GM10248 (cell line): Measurements from ENCODE around the gene SLC6A6.

Source experiments
- CTCF ChIA-PET: fragments of 300-600 bp; sonication (Branson Sonifier 250); formaldehyde crosslinking; extraction: SDS; loops from one replicate; lab custom pipeline; 2021; ENCODE audit warnings: antibody characterized with exemption; lab: Yijun Ruan, JAX
- POLR2A ChIA-PET: fragments of 350-650 bp; sonication (Branson Sonifier 250); formaldehyde crosslinking; extraction: SDS; loops from one replicate; lab custom pipeline; 2020; ENCODE audit warnings: antibody characterized with exemption; lab: Yijun Ruan, JAX
- DNase-seq: peaks from one replicate; pipeline ENCODE4 v3.0.0; 2012; ENCODE audit errors: extremely low spot score
- TF ChIP-seq, protein P1 (sequence below): IDR thresholded peaks from 2 replicates; pipeline ENCODE4 v1.5.1; 2012; ENCODE audit warnings: mild to moderate bottlenecking, low read depth; ENCODE audit errors: extremely low read depth, missing control alignments, control extremely low read depth

The SLC6A6 gene

GRCh38 chr3:14534516-14535191, 132.2 kb downstream of the SLC6A6 start:
- TF ChIP-seq, protein P1, sequence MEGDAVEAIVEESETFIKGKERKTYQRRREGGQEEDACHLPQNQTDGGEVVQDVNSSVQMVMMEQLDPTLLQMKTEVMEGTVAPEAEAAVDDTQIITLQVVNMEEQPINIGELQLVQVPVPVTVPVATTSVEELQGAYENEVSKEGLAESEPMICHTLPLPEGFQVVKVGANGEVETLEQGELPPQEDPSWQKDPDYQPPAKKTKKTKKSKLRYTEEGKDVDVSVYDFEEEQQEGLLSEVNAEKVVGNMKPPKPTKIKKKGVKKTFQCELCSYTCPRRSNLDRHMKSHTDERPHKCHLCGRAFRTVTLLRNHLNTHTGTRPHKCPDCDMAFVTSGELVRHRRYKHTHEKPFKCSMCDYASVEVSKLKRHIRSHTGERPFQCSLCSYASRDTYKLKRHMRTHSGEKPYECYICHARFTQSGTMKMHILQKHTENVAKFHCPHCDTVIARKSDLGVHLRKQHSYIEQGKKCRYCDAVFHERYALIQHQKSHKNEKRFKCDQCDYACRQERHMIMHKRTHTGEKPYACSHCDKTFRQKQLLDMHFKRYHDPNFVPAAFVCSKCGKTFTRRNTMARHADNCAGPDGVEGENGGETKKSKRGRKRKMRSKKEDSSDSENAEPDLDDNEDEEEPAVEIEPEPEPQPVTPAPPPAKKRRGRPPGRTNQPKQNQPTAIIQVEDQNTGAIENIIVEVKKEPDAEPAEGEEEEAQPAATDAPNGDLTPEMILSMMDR = no peak
- ChIA-PET POLR2A (no interaction called here), CTCF (no interaction called here)
- DNase-seq = no peak

DNA sequence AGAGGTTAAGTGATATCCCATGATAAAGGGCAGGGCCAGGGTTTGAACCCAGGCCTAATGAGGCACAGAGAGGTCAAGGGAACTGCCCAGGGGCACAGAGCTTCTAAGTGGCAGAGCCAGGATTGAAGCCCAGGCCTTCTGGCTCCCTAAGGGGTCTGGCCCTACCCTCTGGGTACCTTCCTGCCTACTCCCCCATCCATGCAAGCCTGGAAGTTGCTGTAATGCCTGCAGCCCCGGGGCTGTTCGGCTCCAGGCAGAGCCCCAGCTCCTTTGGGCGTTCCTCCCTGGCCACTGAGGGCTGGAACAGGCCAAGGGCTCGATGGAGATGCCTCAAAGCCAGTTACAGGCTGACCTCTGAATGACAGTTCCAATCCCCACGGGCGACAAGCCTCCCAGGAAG, 133.2 kb downstream of the SLC6A6 start:
- TF ChIP-seq, protein P1 = no peak
- CTCF ChIA-PET = interaction anchor here (1.4 to 1.6 kb wide), 2 partner anchors 11 to 28 kb away, joined by 3 read pairs; no protein-coding TSS in a partner anchor
- POLR2A ChIA-PET = no interaction called here
- DNase-seq = no peak

DNA sequence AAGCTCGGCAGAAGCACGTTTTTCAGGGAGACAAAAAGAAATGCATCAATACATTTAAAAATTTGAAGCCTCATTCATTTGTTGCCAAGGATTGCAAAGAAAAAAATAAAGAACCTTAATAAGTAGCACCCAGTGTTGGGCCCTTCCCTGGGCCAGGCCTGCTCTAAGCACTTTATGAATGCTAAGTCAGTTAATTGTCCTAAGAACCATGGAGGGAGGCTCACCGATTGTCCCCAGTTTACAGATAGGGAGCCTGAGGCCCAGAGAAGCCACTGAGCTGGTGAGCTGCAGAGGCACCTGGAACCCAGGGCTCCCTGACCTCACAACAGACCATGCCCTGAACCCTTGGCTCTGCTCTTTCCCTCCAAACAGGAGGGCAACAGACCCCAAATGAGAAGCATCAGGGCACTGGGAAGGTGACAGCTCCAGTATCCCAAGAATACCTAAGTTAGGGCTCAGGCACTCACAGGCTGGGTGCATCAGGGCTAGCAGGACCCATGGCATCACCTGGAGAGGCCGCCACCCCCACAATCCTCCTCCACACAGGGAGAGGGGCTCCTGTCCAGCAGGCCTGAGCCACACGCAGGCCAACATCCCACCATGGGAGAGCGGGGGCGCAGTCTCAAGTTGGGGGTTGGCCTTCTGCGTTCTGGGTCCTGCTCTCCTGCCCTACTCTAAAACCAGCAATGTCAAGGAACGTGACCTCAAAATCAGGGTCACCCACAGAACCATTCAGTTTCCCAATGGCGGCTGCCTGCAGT, 133.8 kb downstream of the SLC6A6 start:
- POLR2A ChIA-PET = no interaction called here
- TF ChIP-seq, protein P1 = no peak
- CTCF ChIA-PET = interaction anchor here (1.4 to 1.6 kb wide), 2 partner anchors 10 to 27 kb away, joined by 3 read pairs; no protein-coding TSS in a partner anchor
- no peak for DNase-seq

DNA sequence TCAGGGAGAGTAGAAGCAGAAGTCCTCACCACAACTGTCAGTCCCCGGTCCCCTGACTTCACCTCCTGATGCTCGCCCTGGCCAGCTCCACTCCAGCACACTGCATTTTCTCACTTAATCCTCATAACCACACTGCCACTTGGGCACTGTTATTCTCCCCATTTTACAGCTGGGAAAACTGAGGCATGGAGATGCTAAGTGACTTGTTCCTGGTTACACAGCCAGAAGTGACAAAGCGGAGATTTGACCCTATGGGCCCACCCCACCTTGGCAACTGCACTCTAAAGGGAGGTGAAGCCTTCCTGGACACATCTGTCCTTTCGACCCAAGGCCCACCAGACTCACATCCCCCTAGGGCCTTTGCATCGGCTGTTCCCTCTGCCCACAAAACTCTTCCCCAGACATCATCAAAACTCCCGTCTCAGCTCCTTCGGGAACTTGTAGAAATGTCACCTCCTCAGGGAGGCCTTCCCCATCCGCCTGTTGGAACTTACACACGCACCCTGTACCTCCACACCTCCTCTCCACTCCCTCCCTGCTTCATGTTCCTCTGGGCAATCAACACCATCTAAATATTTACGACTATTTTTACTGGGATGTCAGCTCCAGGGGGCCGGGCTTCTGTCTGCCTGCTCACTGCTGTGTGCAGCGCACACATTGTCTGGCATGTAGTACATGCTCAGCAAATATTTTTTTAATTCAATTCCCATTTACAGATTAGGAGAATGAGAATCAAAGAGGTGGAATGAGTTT, 134.6 kb downstream of the SLC6A6 start:
- POLR2A ChIA-PET = no interaction called here
- CTCF ChIA-PET = interaction anchor here (1.4 kb wide), 1 partner anchor 9 kb away, joined by 3 read pairs; no protein-coding TSS in a partner anchor
- DNase-seq = no peak
- TF ChIP-seq, protein P1 = no peak

GRCh38 chr3:14537590-14538450, 135.4 kb downstream of the SLC6A6 start:
- ChIA-PET POLR2A (no interaction called here), CTCF (interaction anchor here (1.3 to 1.6 kb wide), 3 partner anchors 10 to 30 kb away, joined by 3 to 9 read pairs (median 4); no protein-coding TSS in a partner anchor)
- DNase-seq = no peak
- TF ChIP-seq, protein P1 = no peak
